IMR-90 (cell line): ENCODE measurements around the gene PYDC1.
"Not testable (repeated sequence)": the region's sequence is repeated elsewhere in the genome, so short reads cannot be mapped to it uniquely, and the experiment has no call there.

Source experiments
- BHLHE40 ChIP-seq: fragments of 150-350 bp; IDR thresholded peaks from 2 replicates; pipeline ENCODE4 v1.6.1; 2016; ENCODE audit warnings: mild to moderate bottlenecking, low read depth, low read length
- CEBPB ChIP-seq: IDR thresholded peaks from 2 replicates; pipeline ENCODE4 v1.6.1; 2012; ENCODE audit warnings: low read depth, low read length, improper control_type of control experiment
- FOS ChIP-seq: fragments of 150-350 bp; IDR thresholded peaks from 2 replicates; pipeline ENCODE4 v1.6.1; 2016; ENCODE audit warnings: low read depth, low read length
- MAFK ChIP-seq: IDR thresholded peaks from 2 replicates; pipeline ENCODE4 v1.6.1; 2012; ENCODE audit warnings: low read depth, low read length, improper control_type of control experiment
- MAZ ChIP-seq: IDR thresholded peaks from 2 replicates; pipeline ENCODE4 v1.6.1; 2012; ENCODE audit warnings: low read depth, mild to moderate bottlenecking, low read length, improper control_type of control experiment, moderate library complexity, borderline replicate concordance
- POLR2A ChIP-seq: IDR thresholded peaks from 2 replicates; pipeline ENCODE4 v1.6.1; 2012; ENCODE audit warnings: mild to moderate bottlenecking, low read depth, low read length
- RAD21 ChIP-seq: IDR thresholded peaks from 2 replicates; pipeline ENCODE4 v1.6.1; 2012; ENCODE audit warnings: low read length, improper control_type of control experiment
- RCOR1 ChIP-seq: IDR thresholded peaks from 2 replicates; pipeline ENCODE4 v1.6.1; 2012; ENCODE audit warnings: mild to moderate bottlenecking, low read length, improper control_type of control experiment; ENCODE audit not compliant: insufficient replicate concordance
- RFX5 ChIP-seq: IDR thresholded peaks from 2 replicates; pipeline ENCODE4 v1.8.0; 2012; ENCODE audit warnings: low read depth, mild to moderate bottlenecking, low read length, moderate library complexity
- SMC3 ChIP-seq: fragments of 150-350 bp; IDR thresholded peaks from 2 replicates; pipeline ENCODE4 v1.6.1; 2016; ENCODE audit warnings: low read depth, mild to moderate bottlenecking, antibody characterized with exemption, low read length, moderate library complexity
- TF ChIP-seq, protein P1 (sequence below): fragments of 150-350 bp; IDR thresholded peaks from 2 replicates; pipeline ENCODE4 v1.6.1; 2017; ENCODE audit warnings: mild to moderate bottlenecking, antibody characterized with exemption, low read length, low read depth
- TF ChIP-seq, protein P2 (sequence below): conservative IDR thresholded peaks from 2 replicates; pipeline ENCODE4 v1.5.1; 2012; ENCODE audit warnings: mild to moderate bottlenecking, low read depth, low read length, improper control_type of control experiment
- TF ChIP-seq, protein P3 (sequence below): fragments of 150-350 bp; IDR thresholded peaks from 2 replicates; pipeline ENCODE4 v1.6.1; 2016; ENCODE audit warnings: low read depth, mild to moderate bottlenecking, low read length, moderate library complexity, borderline replicate concordance

DNA sequence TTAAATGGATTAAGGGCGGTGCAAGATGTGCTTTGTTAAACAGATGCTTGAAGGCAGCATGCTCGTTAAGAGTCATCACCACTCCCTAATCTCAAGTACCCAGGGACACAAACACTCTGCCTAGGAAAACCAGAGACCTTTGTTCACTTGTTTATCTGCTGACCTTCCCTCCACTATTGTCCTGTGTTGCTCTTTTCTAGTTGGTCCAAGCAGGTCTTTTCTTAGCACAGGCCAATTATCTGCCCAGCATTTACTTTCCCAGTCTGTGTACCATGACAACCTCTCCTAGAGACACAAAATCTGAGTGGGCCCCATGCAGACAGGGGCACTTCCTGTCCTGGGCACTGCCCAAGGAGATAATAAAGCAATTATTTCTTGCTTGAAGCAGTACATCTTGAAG is 46.9 kb downstream of the PYDC1 start:
- TF ChIP-seq, protein P1, sequence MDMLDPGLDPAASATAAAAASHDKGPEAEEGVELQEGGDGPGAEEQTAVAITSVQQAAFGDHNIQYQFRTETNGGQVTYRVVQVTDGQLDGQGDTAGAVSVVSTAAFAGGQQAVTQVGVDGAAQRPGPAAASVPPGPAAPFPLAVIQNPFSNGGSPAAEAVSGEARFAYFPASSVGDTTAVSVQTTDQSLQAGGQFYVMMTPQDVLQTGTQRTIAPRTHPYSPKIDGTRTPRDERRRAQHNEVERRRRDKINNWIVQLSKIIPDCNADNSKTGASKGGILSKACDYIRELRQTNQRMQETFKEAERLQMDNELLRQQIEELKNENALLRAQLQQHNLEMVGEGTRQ, result not testable (repeated sequence)
- TF ChIP-seq, protein P2, sequence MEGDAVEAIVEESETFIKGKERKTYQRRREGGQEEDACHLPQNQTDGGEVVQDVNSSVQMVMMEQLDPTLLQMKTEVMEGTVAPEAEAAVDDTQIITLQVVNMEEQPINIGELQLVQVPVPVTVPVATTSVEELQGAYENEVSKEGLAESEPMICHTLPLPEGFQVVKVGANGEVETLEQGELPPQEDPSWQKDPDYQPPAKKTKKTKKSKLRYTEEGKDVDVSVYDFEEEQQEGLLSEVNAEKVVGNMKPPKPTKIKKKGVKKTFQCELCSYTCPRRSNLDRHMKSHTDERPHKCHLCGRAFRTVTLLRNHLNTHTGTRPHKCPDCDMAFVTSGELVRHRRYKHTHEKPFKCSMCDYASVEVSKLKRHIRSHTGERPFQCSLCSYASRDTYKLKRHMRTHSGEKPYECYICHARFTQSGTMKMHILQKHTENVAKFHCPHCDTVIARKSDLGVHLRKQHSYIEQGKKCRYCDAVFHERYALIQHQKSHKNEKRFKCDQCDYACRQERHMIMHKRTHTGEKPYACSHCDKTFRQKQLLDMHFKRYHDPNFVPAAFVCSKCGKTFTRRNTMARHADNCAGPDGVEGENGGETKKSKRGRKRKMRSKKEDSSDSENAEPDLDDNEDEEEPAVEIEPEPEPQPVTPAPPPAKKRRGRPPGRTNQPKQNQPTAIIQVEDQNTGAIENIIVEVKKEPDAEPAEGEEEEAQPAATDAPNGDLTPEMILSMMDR, result not testable (repeated sequence)
- not testable (repeated sequence) for TF ChIP-seq FOS, RCOR1, RAD21, POLR2A, RFX5, MAFK, SMC3, CEBPB, MAZ, BHLHE40
- TF ChIP-seq, protein P3, sequence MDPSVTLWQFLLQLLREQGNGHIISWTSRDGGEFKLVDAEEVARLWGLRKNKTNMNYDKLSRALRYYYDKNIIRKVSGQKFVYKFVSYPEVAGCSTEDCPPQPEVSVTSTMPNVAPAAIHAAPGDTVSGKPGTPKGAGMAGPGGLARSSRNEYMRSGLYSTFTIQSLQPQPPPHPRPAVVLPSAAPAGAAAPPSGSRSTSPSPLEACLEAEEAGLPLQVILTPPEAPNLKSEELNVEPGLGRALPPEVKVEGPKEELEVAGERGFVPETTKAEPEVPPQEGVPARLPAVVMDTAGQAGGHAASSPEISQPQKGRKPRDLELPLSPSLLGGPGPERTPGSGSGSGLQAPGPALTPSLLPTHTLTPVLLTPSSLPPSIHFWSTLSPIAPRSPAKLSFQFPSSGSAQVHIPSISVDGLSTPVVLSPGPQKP, result not testable (repeated sequence)
